ENCODE results near the gene GPR119. TPM values are rescaled to one million over a fixed set of nuclear protein-coding genes. Genes with fewer than 3 reads are reported as not detected.
"Not testable (repeated sequence)": the region's sequence is repeated elsewhere in the genome, so short reads cannot be mapped to it uniquely, and the experiment has no call there.

Gene GPR119
- total RNA-seq (2021) = not detected in 2 replicates
- long read RNA-seq = 0 reads

- whole genome bisulfite sequencing (ENCODE audit: extremely low coverage, insufficient read length, low lambda C conversion rate) = no CpG with 5 or more reads among the region's 4 CpGs
- H2BK5ac ChIP-seq (ENCODE audit: insufficient read length, low read length) = no peak within 1 kb of the TSS
Observed at GRCh38 chrX:130385520-130385919, at the start of gene GPR119. GPR119 (minus strand) TSS chrX:130385674; CDS start chrX:130385447, 227 bp downstream.

GRCh38 chrX:130429236-130429635 is 43.8 kb upstream of the GPR119 start:
- not testable (repeated sequence) for H3K56ac ChIP-seq (ENCODE audit: insufficient read length, low read depth, low read length); H3K27ac ChIP-seq (ENCODE audit: insufficient read length, low read depth, low read length); H3K23me2 ChIP-seq (ENCODE audit: insufficient read length, low read depth, low read length, poor library complexity, severe bottlenecking); H3K27ac Mint-ChIP-seq; H3K18ac ChIP-seq (ENCODE audit: insufficient read length, low read depth, low read length); H3K27me3 ChIP-seq (ENCODE audit: insufficient read depth, low read length); H3K79me2 ChIP-seq (ENCODE audit: insufficient read depth, low read length); DNase-seq; H3K23ac ChIP-seq (ENCODE audit: insufficient read length, low read depth, low read length); H2AK5ac ChIP-seq (ENCODE audit: insufficient read length, low read length); H2BK120ac ChIP-seq (ENCODE audit: low read depth, low read length, poor library complexity, severe bottlenecking); H2BK5ac ChIP-seq (ENCODE audit: insufficient read length, low read length); H3T11ph ChIP-seq (ENCODE audit: low read length); H4K8ac ChIP-seq (replicated peaks; ENCODE audit: insufficient read length, low read depth, low read length); H3K4me3 Mint-ChIP-seq; H3K79me1 ChIP-seq (ENCODE audit: insufficient read depth, low read depth, low read length, poor library complexity, severe bottlenecking); H4K5ac ChIP-seq (ENCODE audit: insufficient read length, low read depth, low read length); H3K4me1 Mint-ChIP-seq; H3K14ac ChIP-seq (ENCODE audit: insufficient read depth, low read length); H2BK15ac ChIP-seq (ENCODE audit: low read depth, low read length); H2BK20ac ChIP-seq (ENCODE audit: low read depth, low read length, poor library complexity, severe bottlenecking); H3K4ac ChIP-seq (ENCODE audit: low read depth, low read length); H2BK12ac ChIP-seq (ENCODE audit: insufficient read length, low read depth, low read length); H3K27me3 Mint-ChIP-seq (ENCODE audit: low read depth); H4K20me1 ChIP-seq (ENCODE audit: control insufficient read depth, insufficient read depth, insufficient read length); H3K4me2 ChIP-seq (ENCODE audit: insufficient read depth, insufficient read length, low read length); H3K9ac ChIP-seq (ENCODE audit: extremely low read depth, insufficient read length, low read length); H2AFZ ChIP-seq (ENCODE audit: low read length); H4K91ac ChIP-seq (ENCODE audit: insufficient read length, low read depth, low read length); H3K4me1 ChIP-seq (ENCODE audit: insufficient read depth, low read length); H3K36me3 Mint-ChIP-seq (ENCODE audit: insufficient read depth in 1 of 3, low read depth in 3 of 3)
- WGBS (ENCODE audit: extremely low coverage, insufficient read length, low lambda C conversion rate) = no CpG with 5 or more reads among the region's 5 CpGs
- peaks cover 22% of the 10 kb centered on the region for H3K9me3 ChIP-seq (ENCODE audit: control insufficient read depth, low read depth, low read length)
- H3K9me3 Mint-ChIP-seq = peaks cover 0 to 37% of the 10 kb centered on the region in 2 experiments; a peak in 2 of 5 replicates

More at GRCh38 chrX:130385520-130385919, at the start of gene GPR119:
- H3K18ac ChIP-seq (ENCODE audit: insufficient read length, low read depth, low read length) = no peak within 1 kb of the TSS
- no peak within 1 kb of the TSS for H4K5ac ChIP-seq (ENCODE audit: insufficient read length, low read depth, low read length)
- no peak within 1 kb of the TSS for H3K14ac ChIP-seq (ENCODE audit: insufficient read depth, low read length)
- H2BK120ac ChIP-seq (ENCODE audit: low read depth, low read length, poor library complexity, severe bottlenecking) = no peak within 1 kb of the TSS
- no peaks in the 10 kb centered on the region for H3K23me2 ChIP-seq (ENCODE audit: insufficient read length, low read depth, low read length, poor library complexity, severe bottlenecking)
- H3K27ac ChIP-seq (ENCODE audit: insufficient read length, low read depth, low read length) = no peak within 1 kb of the TSS
- H2AK5ac ChIP-seq (ENCODE audit: insufficient read length, low read length) = no peak within 1 kb of the TSS
- no peaks in the 10 kb centered on the region for H3K27me3 ChIP-seq (ENCODE audit: insufficient read depth, low read length)
- no peaks in the 10 kb centered on the region for H3K4me1 ChIP-seq (ENCODE audit: insufficient read depth, low read length)
- TF ChIP-seq, protein P1, sequence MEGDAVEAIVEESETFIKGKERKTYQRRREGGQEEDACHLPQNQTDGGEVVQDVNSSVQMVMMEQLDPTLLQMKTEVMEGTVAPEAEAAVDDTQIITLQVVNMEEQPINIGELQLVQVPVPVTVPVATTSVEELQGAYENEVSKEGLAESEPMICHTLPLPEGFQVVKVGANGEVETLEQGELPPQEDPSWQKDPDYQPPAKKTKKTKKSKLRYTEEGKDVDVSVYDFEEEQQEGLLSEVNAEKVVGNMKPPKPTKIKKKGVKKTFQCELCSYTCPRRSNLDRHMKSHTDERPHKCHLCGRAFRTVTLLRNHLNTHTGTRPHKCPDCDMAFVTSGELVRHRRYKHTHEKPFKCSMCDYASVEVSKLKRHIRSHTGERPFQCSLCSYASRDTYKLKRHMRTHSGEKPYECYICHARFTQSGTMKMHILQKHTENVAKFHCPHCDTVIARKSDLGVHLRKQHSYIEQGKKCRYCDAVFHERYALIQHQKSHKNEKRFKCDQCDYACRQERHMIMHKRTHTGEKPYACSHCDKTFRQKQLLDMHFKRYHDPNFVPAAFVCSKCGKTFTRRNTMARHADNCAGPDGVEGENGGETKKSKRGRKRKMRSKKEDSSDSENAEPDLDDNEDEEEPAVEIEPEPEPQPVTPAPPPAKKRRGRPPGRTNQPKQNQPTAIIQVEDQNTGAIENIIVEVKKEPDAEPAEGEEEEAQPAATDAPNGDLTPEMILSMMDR (conservative IDR thresholded peaks at IDR 0.05) = no peak
- no peak within 1 kb of the TSS for H3T11ph ChIP-seq (ENCODE audit: low read length)
- Mint-ChIP-seq H3K27ac (no peak within 1 kb of the TSS; a peak in 3 of 7 replicates), H3K4me1 (no peaks in the 10 kb centered on the region), H3K27me3 (ENCODE audit: low read depth) (peaks cover 5% of the 10 kb centered on the region), H3K4me3 (no peak within 1 kb of the TSS), H3K36me3 (ENCODE audit: insufficient read depth in 1 of 3, low read depth in 3 of 3) (peaks cover 0 to 8% (median 0%) of the 10 kb centered on the region in 3 experiments; a peak in 1 of 7 replicates), H3K9me3 (peaks cover 0 to 33% of the 10 kb centered on the region in 2 experiments; a peak in 3 of 5 replicates)
- no peaks in the 10 kb centered on the region for H3K79me2 ChIP-seq (ENCODE audit: insufficient read depth, low read length)
- H4K8ac ChIP-seq (replicated peaks; ENCODE audit: insufficient read length, low read depth, low read length) = no peak within 1 kb of the TSS
- no peak within 1 kb of the TSS for H3K4me2 ChIP-seq (ENCODE audit: insufficient read depth, insufficient read length, low read length)
- H4K91ac ChIP-seq (ENCODE audit: insufficient read length, low read depth, low read length) = no peak within 1 kb of the TSS
- peaks cover 10% of the 10 kb centered on the region for H3K9me3 ChIP-seq (ENCODE audit: control insufficient read depth, low read depth, low read length)
- H2AFZ ChIP-seq (ENCODE audit: low read length) = no peak within 1 kb of the TSS
- no peak within 1 kb of the TSS for H3K4ac ChIP-seq (ENCODE audit: low read depth, low read length)
- DNase-seq = no peak
- no peak within 1 kb of the TSS for H2BK20ac ChIP-seq (ENCODE audit: low read depth, low read length, poor library complexity, severe bottlenecking)
- no peaks in the 10 kb centered on the region for H4K20me1 ChIP-seq (ENCODE audit: control insufficient read depth, insufficient read depth, insufficient read length)
- no peak within 1 kb of the TSS for H3K23ac ChIP-seq (ENCODE audit: insufficient read length, low read depth, low read length)
- H3K56ac ChIP-seq (ENCODE audit: insufficient read length, low read depth, low read length) = no peak within 1 kb of the TSS
- no peak within 1 kb of the TSS for H2BK12ac ChIP-seq (ENCODE audit: insufficient read length, low read depth, low read length)
- H3K79me1 ChIP-seq (ENCODE audit: insufficient read depth, low read depth, low read length, poor library complexity, severe bottlenecking) = no peaks in the 10 kb centered on the region
- H2BK15ac ChIP-seq (ENCODE audit: low read depth, low read length) = no peak within 1 kb of the TSS
- no peak within 1 kb of the TSS for H3K9ac ChIP-seq (ENCODE audit: extremely low read depth, insufficient read length, low read length)
